HEK293 (cell line): ENCODE data around the gene RPS6KA2.
"Not testable (repeated sequence)": the region's sequence is repeated elsewhere in the genome, so short reads cannot be mapped to it uniquely, and the experiment has no call there.

Experiments
- CTCF ChIP-seq: fragments of 450-650 bp; formaldehyde crosslinking; IDR thresholded peaks from 2 replicates; pipeline ENCODE4 v1.5.1; 2016; ENCODE audit warnings: missing biosample characterization, missing genetic modification characterization
- HIC1 ChIP-seq: fragments of 450-650 bp; formaldehyde crosslinking; IDR thresholded peaks from 2 replicates; pipeline ENCODE4 v1.5.1; 2016; ENCODE audit warnings: missing biosample characterization, missing genetic modification characterization
- MEIS1 ChIP-seq: sonication (generic); formaldehyde crosslinking; IDR thresholded peaks from 2 replicates; pipeline ENCODE4 v1.8.1; 2022; ENCODE audit warnings: missing genetic modification reagents, mild to moderate bottlenecking, borderline replicate concordance
- ZNF146 ChIP-seq: fragments of 450-650 bp; formaldehyde crosslinking; IDR thresholded peaks from 2 replicates; pipeline ENCODE4 v1.5.1; 2016; ENCODE audit warnings: missing biosample characterization, missing genetic modification characterization
- ZNF184 ChIP-seq: fragments of 450-650 bp; IDR thresholded peaks from 2 replicates; pipeline ENCODE4 v1.5.1; 2018; ENCODE audit warnings: missing biosample characterization, mild to moderate bottlenecking, missing genetic modification characterization
- ZNF391 ChIP-seq: fragments of 450-650 bp; formaldehyde crosslinking; IDR thresholded peaks from 2 replicates; pipeline ENCODE4 v1.5.1; 2016; ENCODE audit warnings: low read depth, missing biosample characterization, missing genetic modification characterization, borderline replicate concordance
- ZNF701 ChIP-seq: fragments of 450-650 bp; formaldehyde crosslinking; IDR thresholded peaks from 2 replicates; pipeline ENCODE4 v1.5.1; 2016; ENCODE audit warnings: missing biosample characterization, missing genetic modification characterization
- ZNF792 ChIP-seq: fragments of 450-650 bp; formaldehyde crosslinking; IDR thresholded peaks from 2 replicates; pipeline ENCODE4 v1.5.1; 2016; ENCODE audit warnings: missing biosample characterization, missing genetic modification characterization
- ZSCAN5A ChIP-seq: fragments of 450-650 bp; formaldehyde crosslinking; IDR thresholded peaks from 2 replicates; pipeline ENCODE4 v1.5.1; 2016; ENCODE audit warnings: missing biosample characterization, missing genetic modification characterization

- not testable (repeated sequence) for TF ChIP-seq CTCF (tag by site-specific recombination); MEIS1 (CRISPR knock-in tag); ZNF184 (tag by site-specific recombination); ZNF146 (tag by site-specific recombination); ZNF391 (tag by site-specific recombination); ZNF701 (tag by site-specific recombination); ZNF792 (tag by site-specific recombination); HIC1; ZSCAN5A (tag by site-specific recombination)
These were observed 88.1 kb downstream of the RPS6KA2 start for GRCh38 chr6:166539011-166539385.
